ENCODE data around the gene LONRF2. TPM values are rescaled to one million over a fixed set of nuclear protein-coding genes. Genes with fewer than 3 reads are reported as not detected.

The LONRF2 gene
- total and polyA plus RNA-seq, 2 of the 4 experiments (the other 2 are of a cell fraction) = 0.19 to 0.54 TPM

DNA sequence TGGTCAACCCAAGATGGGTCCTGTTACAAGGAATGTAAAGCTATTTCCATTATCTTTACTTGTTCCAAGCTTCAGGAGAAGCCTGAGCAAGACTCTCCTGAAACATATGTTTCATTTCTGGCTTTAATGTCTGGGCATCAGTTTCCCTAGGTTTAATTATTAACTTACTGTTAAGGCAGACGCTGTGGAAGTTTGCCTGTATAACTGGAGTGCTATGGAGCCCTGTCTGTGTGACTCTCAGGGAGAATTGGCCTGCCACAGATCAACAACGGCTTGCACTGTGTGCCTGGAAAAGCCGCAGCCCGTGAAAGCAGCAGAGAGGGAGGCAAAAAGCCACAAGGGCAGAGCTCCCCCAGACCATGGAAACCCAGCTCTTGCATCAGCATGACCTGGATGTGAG lies 22.1 kb upstream of the LONRF2 start:
- ChIA-PET POLR2A (ENCODE audit: unreplicated experiment) (no interaction called here), CTCF (no interaction called here)
- in situ Hi-C loops (cut with MboI; ENCODE audit: low sequenced_read_pairs) (no loop called here), intact Hi-C loops (cut with micrococcal nuclease) (no loop called here), dilution Hi-C loops (cut with HindIII; ENCODE audit: low sequenced_read_pairs, unreplicated experiment) (no loop called here)
- no peaks in the 10 kb centered on the region for H4K20me1 ChIP-seq (ENCODE audit: insufficient read depth, low read length)
- H2BK5ac ChIP-seq (ENCODE audit: low read depth, low read length, poor library complexity, severe bottlenecking) = no peak overlapping the region
- no peaks in the 10 kb centered on the region for H3K79me1 ChIP-seq (ENCODE audit: low read depth in 1 of 2, low read length in 2 of 2)
- no peak overlapping the region for H3K4me2 ChIP-seq (ENCODE audit: low read depth, low read length)
- H3K4me1 ChIP-seq (ENCODE audit: control insufficient read depth, insufficient read depth, low read length) = no peaks in the 10 kb centered on the region
- WGBS, 2 experiments (ENCODE audit: extremely low coverage in 2 of 2, insufficient read length in 1 of 2) = 25% methylated on average over 1 of the region's 4 CpGs; no CpG with 5 or more reads in 1 of the 2 experiments
- H3K27ac ChIP-seq (ENCODE audit: insufficient read depth, low read length) = no peak overlapping the region
- H3K4me3 ChIP-seq (ENCODE audit: insufficient read depth, low read depth, low read length) = no peak overlapping the region
- H2BK15ac ChIP-seq (ENCODE audit: low read depth, low read length) = no peak overlapping the region
- no peak for TF ChIP-seq MAZ (IDR thresholded peaks at IDR 0.05; ENCODE audit: borderline replicate concordance, low read depth, low read length)
- no peak for TF ChIP-seq RFX5 (IDR thresholded peaks at IDR 0.05; ENCODE audit: low read depth, low read length)
- TF ChIP-seq NFE2L2 (IDR thresholded peaks at IDR 0.05; ENCODE audit: low read depth, low read length) = no peak
- no peak for TF ChIP-seq CHD1 (IDR thresholded peaks at IDR 0.05; ENCODE audit: low read depth, low read length)
- no peak for TF ChIP-seq BHLHE40 (IDR thresholded peaks at IDR 0.05; ENCODE audit: low read depth, low read length)
- TF ChIP-seq, protein P1, sequence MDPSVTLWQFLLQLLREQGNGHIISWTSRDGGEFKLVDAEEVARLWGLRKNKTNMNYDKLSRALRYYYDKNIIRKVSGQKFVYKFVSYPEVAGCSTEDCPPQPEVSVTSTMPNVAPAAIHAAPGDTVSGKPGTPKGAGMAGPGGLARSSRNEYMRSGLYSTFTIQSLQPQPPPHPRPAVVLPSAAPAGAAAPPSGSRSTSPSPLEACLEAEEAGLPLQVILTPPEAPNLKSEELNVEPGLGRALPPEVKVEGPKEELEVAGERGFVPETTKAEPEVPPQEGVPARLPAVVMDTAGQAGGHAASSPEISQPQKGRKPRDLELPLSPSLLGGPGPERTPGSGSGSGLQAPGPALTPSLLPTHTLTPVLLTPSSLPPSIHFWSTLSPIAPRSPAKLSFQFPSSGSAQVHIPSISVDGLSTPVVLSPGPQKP (IDR thresholded peaks at IDR 0.05; ENCODE audit: borderline replicate concordance, low read depth, low read length) = no peak
- TF ChIP-seq, protein P2, sequence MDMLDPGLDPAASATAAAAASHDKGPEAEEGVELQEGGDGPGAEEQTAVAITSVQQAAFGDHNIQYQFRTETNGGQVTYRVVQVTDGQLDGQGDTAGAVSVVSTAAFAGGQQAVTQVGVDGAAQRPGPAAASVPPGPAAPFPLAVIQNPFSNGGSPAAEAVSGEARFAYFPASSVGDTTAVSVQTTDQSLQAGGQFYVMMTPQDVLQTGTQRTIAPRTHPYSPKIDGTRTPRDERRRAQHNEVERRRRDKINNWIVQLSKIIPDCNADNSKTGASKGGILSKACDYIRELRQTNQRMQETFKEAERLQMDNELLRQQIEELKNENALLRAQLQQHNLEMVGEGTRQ (IDR thresholded peaks at IDR 0.05; ENCODE audit: low read depth, low read length) = no peak
- no peak for TF ChIP-seq CEBPB (IDR thresholded peaks at IDR 0.05; ENCODE audit: low read depth, low read length)
- no peak for TF ChIP-seq RAD21 (IDR thresholded peaks at IDR 0.05; ENCODE audit: low read length)
- H3K9me1 ChIP-seq (ENCODE audit: insufficient read depth, low read length) = no peaks in the 10 kb centered on the region
- ATAC-seq (ENCODE audit: low read depth) (no peak), DNase-seq (no peak)
- no TSS peak for BruUV-seq (replicated peaks)
- H2BK120ac ChIP-seq (ENCODE audit: low read depth, low read length) = no peak overlapping the region
- H3K18ac ChIP-seq (ENCODE audit: low read depth, low read length) = no peak overlapping the region
- H3K9me3 ChIP-seq (ENCODE audit: control insufficient read depth, insufficient read depth, low read length) = no peaks in the 10 kb centered on the region
- no peak overlapping the region for H3K4ac ChIP-seq (ENCODE audit: low read depth, low read length)
- no peak overlapping the region for H3K9ac ChIP-seq (ENCODE audit: low read depth, low read length)
- H2AK9ac ChIP-seq (replicated peaks; ENCODE audit: low read depth, low read length, poor library complexity) = no peak overlapping the region
- no peak overlapping the region for H3K14ac ChIP-seq (replicated peaks; ENCODE audit: low read depth, low read length)
- no peaks in the 10 kb centered on the region for H3K36me3 ChIP-seq (ENCODE audit: control insufficient read depth, insufficient read depth, low read length)
- H4K91ac ChIP-seq (ENCODE audit: insufficient read depth, low read depth, low read length) = no peak overlapping the region
- H3K27me3 ChIP-seq (ENCODE audit: control insufficient read depth, insufficient read depth, low read length) = peaks cover 39% of the 10 kb centered on the region
- no peak overlapping the region for H4K5ac ChIP-seq (ENCODE audit: low read depth, low read length)
- H3K56ac ChIP-seq (ENCODE audit: extremely low read depth, insufficient read depth, low read length) = no peak overlapping the region
- H2BK20ac ChIP-seq (ENCODE audit: low read depth, low read length) = no peak overlapping the region
- H3K23ac ChIP-seq (ENCODE audit: low read depth, low read length) = no peak overlapping the region
- no peak overlapping the region for H2AFZ ChIP-seq (replicated peaks; ENCODE audit: low read length, poor library complexity)
- no peak overlapping the region for H2AK5ac ChIP-seq (ENCODE audit: low read depth, low read length)
- no peak overlapping the region for H4K8ac ChIP-seq (ENCODE audit: low read depth in 2 of 2, low read length in 2 of 2)

Data from IMR-90 (cell line).